GM08714 (cell line): ENCODE data around the gene UGT1A7.

Source experiments
- H3K4me3 ChIP-seq: fragments of 200-500 bp; sonication (Bioruptor generic); 2 replicates; pipeline ENCODE4 v1.5.1; 2014; ENCODE audit warnings: mild to moderate bottlenecking, low read length, inconsistent platforms
- ZNF274 ChIP-seq: IDR thresholded peaks from 2 replicates; pipeline ENCODE4 v1.6.1; 2012; ENCODE audit warnings: mild to moderate bottlenecking, low read depth, low read length

The UGT1A7 gene

DNA sequence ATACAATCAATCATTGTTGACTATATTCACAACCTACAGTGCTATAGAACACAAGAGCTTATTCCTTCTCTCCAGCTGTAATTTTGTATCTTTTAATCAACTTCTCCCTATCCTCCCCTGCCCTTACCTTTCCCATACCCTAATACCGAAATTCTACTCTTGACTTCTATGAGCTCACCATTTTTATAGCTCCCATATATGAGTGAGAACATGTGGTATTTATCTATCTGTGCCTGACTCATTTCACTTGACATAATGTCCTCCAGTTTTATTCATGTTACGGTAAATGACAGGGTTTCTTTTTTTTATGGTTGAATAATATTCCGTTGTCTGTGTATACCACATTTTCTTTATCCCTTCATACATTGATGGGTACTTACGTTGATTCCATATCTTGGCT, 99.1 kb downstream of the UGT1A7 start:
- H3K4me3 ChIP-seq = no peak overlapping the region
- no peak for TF ChIP-seq ZNF274

DNA sequence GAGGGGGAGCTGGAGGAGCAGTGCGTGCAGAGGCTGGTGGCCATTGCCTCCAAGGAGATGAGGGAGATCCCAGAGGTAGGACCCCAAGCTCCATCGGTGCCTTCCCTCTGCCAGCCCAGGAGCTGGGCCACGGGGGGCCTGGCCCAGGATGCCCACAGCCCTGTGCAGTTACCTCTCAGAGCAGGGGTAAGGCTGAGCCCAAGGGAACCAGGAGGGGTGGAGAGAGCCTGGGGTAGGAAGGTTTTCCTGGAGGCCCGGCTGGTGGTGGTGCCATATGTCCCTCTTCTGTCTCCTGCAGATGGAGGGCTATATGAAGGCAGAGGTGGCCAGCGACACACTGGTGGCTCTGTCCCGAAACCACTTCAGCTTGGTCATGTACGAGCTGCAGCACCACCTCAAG, 107.9 kb downstream of the UGT1A7 start:
- no peak for TF ChIP-seq ZNF274
- H3K4me3 ChIP-seq = no peak overlapping the region

- no peak overlapping the region for H3K4me3 ChIP-seq
- no peak for TF ChIP-seq ZNF274
Measured at GRCh38 chr2:233791151-233791882, 109.6 kb downstream of the UGT1A7 start.

DNA sequence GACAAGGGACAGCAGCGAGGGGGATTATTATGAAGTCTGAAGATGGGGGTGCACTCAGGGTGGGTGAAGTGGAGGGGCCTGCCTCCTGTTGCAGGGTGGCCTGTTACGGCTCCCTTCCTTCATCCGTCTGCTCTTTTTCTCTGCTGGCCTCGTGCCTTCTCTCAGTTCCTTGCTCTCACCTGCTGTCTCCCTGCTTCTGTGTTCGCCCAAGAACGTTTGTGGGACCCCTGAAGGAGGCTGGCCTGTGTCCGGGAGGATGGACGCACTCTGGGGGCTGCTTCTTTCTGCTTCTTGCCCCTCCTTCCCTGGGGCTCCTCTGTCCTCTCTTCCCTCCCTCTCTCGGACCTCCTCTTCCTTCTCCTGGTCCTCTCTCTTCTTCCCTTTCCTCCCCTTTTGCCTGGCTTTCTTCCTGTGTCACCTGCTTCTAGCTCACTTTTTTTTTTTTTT, 110.2 kb downstream of the UGT1A7 start:
- no peak overlapping the region for H3K4me3 ChIP-seq
- no peak for TF ChIP-seq ZNF274

DNA sequence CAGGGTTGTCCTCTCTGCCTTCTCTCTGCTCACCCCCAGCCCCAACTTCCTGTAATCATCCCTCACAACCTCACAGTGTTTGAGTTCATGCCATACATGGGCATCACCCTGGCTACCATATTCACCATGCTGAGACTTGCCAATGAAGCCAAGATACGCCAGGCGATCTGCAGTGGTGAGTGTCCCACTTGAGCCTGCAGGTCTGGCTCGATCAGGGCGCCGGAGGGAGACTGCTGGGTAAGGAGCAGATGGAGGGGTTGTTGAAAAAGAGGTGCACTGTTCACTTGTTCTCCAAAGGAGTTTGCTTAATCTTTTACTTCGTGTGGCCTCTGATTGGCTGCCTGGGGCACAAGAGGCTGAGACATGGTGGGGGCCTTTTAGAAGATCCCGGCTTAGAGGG, 111.0 kb downstream of the UGT1A7 start:
- TF ChIP-seq ZNF274 = no peak
- H3K4me3 ChIP-seq = no peak overlapping the region

DNA sequence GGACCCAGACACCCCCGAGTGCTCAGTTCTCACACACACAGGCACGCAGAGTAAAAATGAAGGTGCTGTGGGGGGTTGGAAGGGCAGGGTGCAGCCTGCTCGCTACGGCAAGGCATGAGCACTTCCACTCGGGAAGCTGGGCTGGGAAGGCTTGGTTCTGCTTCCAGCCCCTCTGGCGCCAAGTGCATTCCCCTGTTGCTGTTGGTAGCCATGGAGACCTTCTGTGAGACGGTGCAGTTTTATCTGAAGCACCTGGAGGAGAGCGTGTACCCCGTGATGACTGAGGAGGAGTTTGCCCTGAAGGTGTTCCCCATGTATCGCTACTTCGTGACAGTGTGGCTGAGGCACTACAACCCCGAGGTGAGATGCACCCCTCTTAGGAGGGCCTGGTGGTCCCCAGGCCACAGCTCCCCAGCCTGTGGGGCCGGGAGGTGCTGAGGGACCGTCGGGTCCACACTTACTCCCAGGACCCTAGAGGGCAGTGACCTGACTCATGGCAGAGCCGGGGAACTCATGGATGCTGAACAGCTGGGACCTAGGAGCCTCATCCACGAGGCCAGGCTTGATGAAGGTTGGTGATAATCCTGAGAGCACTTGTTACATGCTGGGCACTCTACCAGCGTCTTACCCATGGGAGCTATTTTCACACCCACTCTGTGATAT, 111.9 kb downstream of the UGT1A7 start:
- no peak for TF ChIP-seq ZNF274
- H3K4me3 ChIP-seq = no peak overlapping the region

DNA sequence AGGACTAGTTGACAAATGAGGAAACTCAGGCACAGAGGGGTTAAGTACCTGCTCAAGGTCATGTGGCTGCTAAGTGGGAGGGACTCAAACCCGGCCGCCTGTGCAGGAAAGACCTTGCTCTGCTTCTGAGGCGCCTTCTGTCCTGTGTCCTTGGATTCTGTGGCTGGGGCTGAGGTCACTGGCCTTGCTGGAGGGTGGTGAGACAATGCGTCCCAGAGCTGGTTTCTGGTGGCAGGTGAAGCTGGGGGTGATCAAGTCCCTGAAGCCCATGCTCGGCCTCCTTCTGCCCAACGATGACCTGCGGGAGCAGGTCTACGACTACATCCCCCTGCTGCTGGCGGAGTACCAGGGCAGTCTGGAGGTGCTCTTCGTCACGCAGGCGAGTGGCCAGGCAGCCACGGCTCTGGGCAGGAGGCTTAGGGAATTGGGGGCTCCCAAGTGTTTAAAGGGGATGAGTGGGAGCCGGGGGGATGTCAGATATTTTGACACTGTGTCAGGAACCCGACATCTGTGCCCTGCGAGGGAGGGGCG, 112.5 kb downstream of the UGT1A7 start:
- H3K4me3 ChIP-seq = no peak overlapping the region
- no peak for TF ChIP-seq ZNF274

DNA sequence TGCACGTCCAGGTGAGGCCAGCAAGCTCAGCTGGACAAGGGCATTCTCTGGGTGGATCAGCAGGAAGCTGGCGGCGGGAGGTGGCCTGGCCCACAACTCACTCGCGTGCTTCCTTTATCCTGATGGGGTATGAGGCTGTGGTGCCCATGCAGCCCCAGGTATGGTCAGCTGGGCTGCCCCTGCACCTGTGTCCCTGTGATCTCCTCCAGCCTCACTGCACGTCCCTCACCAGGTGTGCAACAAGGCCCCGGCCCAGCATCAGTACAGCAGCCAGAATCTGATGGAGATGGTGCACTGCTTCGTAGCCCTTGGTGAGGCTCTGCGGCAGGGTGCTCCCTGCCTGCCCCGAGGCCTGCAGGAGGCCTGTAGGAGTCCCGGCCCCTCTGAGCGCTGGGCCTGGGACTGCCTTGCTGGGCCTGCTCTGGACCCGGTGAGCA, 114.1 kb downstream of the UGT1A7 start:
- no peak for TF ChIP-seq ZNF274

DNA sequence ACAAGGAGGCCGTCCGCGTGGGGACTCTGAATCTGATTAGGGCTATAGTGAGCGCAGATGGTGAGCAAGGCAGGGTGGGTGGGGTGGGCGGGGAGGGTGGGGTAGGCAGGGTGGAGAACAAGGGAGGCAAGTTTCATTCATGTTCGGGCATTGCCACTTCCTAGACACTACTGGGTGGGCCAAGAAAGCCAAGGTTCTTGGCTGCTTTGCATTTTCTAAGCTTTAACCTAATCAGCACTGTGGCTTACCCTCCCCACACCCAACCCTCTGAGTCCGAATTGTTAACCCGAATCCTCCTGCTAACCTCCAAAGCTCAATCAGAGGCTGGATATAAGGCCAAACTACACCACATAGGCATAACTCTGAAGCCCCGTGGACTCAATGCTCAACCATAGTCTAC, 114.6 kb downstream of the UGT1A7 start:
- no peak for TF ChIP-seq ZNF274

More for the DNA sequence above, 114.1 kb downstream of the UGT1A7 start:
- no peak overlapping the region for H3K4me3 ChIP-seq

GRCh38 chr2:233798335-233799086, 116.8 kb downstream of the UGT1A7 start:
- TF ChIP-seq ZNF274 = no peak
- no peak overlapping the region for H3K4me3 ChIP-seq

More for the DNA sequence above, 114.6 kb downstream of the UGT1A7 start:
- no peak overlapping the region for H3K4me3 ChIP-seq

GRCh38 chr2:233799087-233799665, 117.5 kb downstream of the UGT1A7 start:
- no peak for TF ChIP-seq ZNF274
- H3K4me3 ChIP-seq = no peak overlapping the region

- no peak overlapping the region for H3K4me3 ChIP-seq
- no peak for TF ChIP-seq ZNF274
Measured at GRCh38 chr2:233799716-233800115, 118.0 kb downstream of the UGT1A7 start.

DNA sequence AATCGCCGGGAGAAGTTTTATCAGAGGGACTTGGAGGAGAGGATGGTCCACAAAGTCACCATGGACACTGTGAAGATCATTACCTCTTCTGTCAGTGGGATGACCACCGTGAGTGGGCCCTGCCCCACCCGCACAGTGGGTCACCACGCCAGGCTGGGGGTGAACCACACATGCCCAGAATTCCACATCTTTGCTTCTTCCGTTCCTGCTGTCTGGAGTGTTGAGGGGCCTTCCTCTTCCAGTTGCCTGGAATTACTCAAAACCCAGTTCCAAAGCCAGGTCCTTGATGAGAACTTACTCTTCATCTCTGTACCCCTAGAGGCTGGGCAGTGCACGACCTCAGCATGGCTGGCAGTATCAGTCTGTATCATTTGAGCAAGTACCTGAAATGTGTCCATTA, 118.5 kb downstream of the UGT1A7 start:
- no peak overlapping the region for H3K4me3 ChIP-seq
- no peak for TF ChIP-seq ZNF274
